HG03139 (cell line): ENCODE data around the gene ABI3BP.
"Not testable (repeated sequence)": the region's sequence is repeated elsewhere in the genome, so short reads cannot be mapped to it uniquely, and the experiment has no call there.

Source experiments
- ATAC-seq: cut with Tn5 transposase; IDR thresholded peaks from one replicate; pipeline ENCODE4 v1.9.1; 2021; ENCODE audit not compliant: unreplicated experiment

ABI3BP gene

GRCh38 chr3:100953103-100953502 lies 40.1 kb downstream of the ABI3BP start:
- ATAC-seq, result no peak

- ATAC-seq, result no peak
These were observed 46.1 kb downstream of the ABI3BP start for GRCh38 chr3:100947119-100947518.

GRCh38 chr3:100946096-100946495 lies 47.1 kb downstream of the ABI3BP start:
- not testable (repeated sequence) for ATAC-seq

DNA sequence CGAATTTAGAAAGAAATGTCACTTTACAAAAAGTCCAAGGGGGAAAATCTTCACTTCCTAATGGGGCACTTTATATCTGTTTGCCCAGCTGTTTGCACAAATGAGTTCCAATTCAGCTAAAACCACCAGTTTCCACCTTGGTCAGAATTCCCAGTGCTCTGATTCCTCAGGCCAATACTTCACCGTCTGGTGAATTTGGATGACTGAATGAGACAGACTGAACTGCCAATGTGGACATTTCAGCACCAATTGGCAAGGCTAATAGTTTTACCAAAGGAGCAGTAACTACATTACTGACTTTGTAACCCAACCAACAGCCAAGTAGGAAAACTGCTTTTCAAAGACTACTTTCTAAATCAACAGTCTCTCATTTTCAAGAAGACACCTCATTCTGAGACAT lies 51.8 kb downstream of the ABI3BP start:
- ATAC-seq, result no peak

- ATAC-seq, result no peak
These were observed 52.2 kb downstream of the ABI3BP start for GRCh38 chr3:100941041-100941440.

DNA sequence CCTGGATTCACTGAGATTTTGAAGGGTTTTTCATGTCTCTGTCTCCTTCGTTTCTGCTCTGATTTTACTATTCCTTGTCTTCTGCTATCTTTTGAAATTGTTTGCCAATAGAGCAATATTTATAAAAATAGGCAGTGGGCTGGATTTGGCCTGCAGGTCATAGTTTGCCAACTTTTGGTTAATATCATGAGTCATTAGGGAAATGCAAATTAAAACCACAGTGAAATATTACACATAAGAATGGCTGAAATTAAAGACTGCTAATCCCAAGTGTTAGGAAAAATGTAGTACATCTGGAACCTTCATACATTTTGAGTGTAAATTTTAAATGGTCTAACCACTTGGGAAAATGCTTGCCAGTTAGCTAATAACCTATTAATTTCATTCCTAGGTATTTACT lies 56.3 kb downstream of the ABI3BP start:
- no peak for ATAC-seq

DNA sequence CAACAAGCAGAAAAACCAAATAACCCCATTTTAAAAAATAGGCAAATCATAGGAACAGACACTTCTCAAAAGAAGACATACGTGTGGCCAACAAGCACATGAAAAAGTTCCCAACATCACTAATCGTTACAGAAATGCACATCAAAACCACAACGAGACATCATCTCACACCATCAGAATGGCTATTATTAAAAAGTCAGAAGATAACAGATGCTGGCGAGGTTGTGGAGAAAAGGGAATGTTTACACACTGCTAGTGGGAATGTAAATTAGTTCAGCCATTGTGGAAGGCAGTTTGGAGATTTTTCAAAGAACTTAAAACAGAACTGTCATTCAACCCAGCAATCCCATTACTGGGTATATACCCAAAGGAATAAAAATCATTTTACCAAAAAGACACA lies 60.7 kb downstream of the ABI3BP start:
- no peak for ATAC-seq

GRCh38 chr3:100928638-100929428 lies 64.4 kb downstream of the ABI3BP start:
- ATAC-seq, result no peak

- no peak for ATAC-seq
These were observed 65.4 kb downstream of the ABI3BP start for GRCh38 chr3:100927775-100928174.

GRCh38 chr3:100915706-100916495 lies 77.3 kb downstream of the ABI3BP start:
- no peak for ATAC-seq

GRCh38 chr3:100913870-100914648 lies 79.2 kb downstream of the ABI3BP start:
- no peak for ATAC-seq

DNA sequence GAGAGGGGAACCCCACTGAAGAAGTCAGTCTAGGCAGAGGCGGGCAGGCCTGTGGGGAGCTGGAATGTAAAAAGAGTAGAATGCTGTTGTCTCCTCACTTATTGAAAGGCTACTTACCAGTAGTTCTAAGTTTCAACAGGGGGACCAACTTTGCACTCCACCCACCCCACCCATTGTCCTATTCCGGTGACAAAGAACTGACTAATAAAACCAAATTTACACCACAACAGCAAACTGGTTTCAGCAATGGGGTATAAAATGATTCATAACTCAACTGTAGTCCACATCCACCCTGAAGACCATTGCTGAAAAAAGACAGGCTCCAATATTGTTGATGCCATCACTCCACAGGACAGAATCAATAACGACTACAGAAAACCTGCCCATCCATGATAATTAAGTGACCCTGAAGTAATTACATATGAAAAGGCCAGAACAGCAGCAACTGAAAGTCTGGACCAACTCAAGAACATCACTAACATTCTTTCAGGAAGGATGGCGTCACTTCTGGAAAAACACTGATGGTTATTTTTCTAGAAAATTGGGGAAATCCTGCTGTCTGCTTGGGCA lies 80.2 kb downstream of the ABI3BP start:
- no peak for ATAC-seq

- no peak for ATAC-seq
These were observed 80.7 kb downstream of the ABI3BP start for GRCh38 chr3:100912571-100912970.

DNA sequence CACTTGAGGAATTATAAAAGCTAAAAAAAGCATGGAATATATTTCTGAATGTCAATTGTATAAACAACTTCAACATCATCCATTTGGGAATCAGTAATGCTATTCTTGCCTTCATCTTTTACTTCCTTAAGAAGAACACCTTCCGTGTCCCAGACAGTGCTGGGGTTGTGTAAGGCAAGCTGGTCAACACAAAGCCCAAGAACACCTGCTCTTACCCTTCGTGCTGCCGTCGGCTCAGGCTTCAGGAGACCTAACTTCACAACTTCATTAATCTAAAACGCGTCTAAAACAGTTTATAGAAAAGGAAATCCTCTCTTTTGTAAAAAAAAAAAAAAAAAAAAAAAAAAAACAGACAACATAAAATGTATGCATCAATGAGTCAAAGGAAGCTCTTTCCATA lies 81.3 kb downstream of the ABI3BP start:
- ATAC-seq, result no peak

GRCh38 chr3:100910986-100911385 lies 82.2 kb downstream of the ABI3BP start:
- ATAC-seq, result no peak

GRCh38 chr3:100902572-100902971 lies 90.6 kb downstream of the ABI3BP start:
- ATAC-seq, result no peak

DNA sequence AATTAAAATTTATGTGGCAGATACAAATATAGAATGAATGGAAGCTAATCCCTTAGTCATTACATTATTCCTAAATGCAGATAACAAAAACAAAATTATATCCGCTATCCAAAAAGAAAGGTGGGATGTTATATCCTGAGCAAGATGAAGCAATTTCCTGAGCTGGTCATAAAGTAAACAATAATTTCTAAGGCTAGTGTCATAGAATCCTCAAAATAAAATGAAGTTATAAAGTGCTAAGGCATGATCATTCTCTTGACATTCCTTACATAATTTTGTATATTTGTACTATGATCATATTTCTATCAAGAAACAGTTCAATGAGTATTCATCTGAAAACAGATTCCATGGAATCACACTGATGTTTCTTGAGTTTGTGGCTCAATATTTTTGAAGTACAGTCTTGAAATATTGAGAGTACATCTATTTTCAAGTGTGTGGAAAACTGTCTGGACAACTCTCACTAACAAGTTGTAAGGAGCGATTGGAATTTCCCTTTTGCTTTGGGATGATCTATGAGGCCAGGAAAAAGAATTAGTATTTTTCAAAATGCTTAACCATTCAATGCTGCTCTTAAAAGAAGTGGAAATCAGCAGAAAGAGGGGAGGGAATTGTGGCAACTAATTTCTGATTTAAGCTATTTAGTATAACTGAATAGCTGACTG lies 92.4 kb downstream of the ABI3BP start:
- ATAC-seq, result no peak

GRCh38 chr3:100899440-100900091 lies 93.7 kb downstream of the ABI3BP start:
- peak; percentile 69 for ATAC-seq

- no peak for ATAC-seq
These were observed 94.5 kb downstream of the ABI3BP start for GRCh38 chr3:100898681-100899080.

GRCh38 chr3:100896994-100897393 lies 96.2 kb downstream of the ABI3BP start:
- no peak for ATAC-seq
